Liver (tissue), 9 donors: ENCODE data around the gene PWWP2B. TPM values are rescaled to one million over a fixed set of nuclear protein-coding genes. Genes with fewer than 3 reads are reported as not detected.

Experiments used
- DNase-seq: peaks from one replicate; pipeline ENCODE4 v3.0.0-alpha.2; 2017; ENCODE audit warnings: low spot score
- H3K27ac ChIP-seq, 2 donors: one replicate each; pipeline ENCODE4 v1.7.0; 2013; ENCODE audit warnings: inconsistent platforms in 2 of 2, low read length in 2 of 2, control low read depth in 1 of 2, low read depth in 1 of 2, mild to moderate bottlenecking in 1 of 2
- H3K27me3 ChIP-seq, 4 donors: one replicate each; pipeline versions ENCODE4 v1.6.1 to v1.7.0; 2013; ENCODE audit warnings: low read length in 3 of 4, inconsistent platforms in 1 of 4, mild to moderate bottlenecking in 1 of 4, moderate library complexity in 1 of 4; ENCODE audit not compliant: control insufficient read depth in 4 of 4, insufficient read depth in 4 of 4
- H3K36me3 ChIP-seq, 4 donors: one replicate each; pipeline versions ENCODE4 v1.6.1 to v1.7.0; 2013; ENCODE audit warnings: low read length in 3 of 4, mild to moderate bottlenecking in 3 of 4, low read depth in 1 of 4, moderate library complexity in 1 of 4; ENCODE audit not compliant: control insufficient read depth in 4 of 4, insufficient read depth in 3 of 4
- H3K4me1 ChIP-seq, 4 donors: one replicate each; pipeline versions ENCODE4 v1.6.1 to v1.7.0; 2013; ENCODE audit warnings: low read length in 3 of 4, mild to moderate bottlenecking in 3 of 4, moderate library complexity in 1 of 4; ENCODE audit not compliant: control insufficient read depth in 4 of 4, insufficient read depth in 4 of 4
- H3K4me3 ChIP-seq, 3 donors: one replicate each; pipeline versions ENCODE4 v1.6.1 to v1.7.0; 2013; ENCODE audit warnings: low read length in 3 of 3, control low read depth in 1 of 3, low read depth in 1 of 3, mild to moderate bottlenecking in 1 of 3
- H3K9ac ChIP-seq, 2 donors: one replicate each; pipeline ENCODE4 v1.7.0; 2013; ENCODE audit warnings: low read length in 2 of 2, mild to moderate bottlenecking in 2 of 2, moderate library complexity in 2 of 2, control low read depth in 1 of 2, low read depth in 1 of 2
- H3K9me3 ChIP-seq, 4 donors: one replicate each; pipeline versions ENCODE4 v1.6.1 to v1.7.0; 2013; ENCODE audit warnings: low read length in 3 of 4; ENCODE audit not compliant: control insufficient read depth in 4 of 4
- EGR1 ChIP-seq, 2 donors: IDR thresholded peaks; 2 replicates each; pipeline ENCODE4 v1.6.1; 2016 to 2018; ENCODE audit warnings: antibody characterized with exemption in 2 of 2, low read depth in 2 of 2
- FOXA1 ChIP-seq: IDR thresholded peaks from 2 replicates; pipeline ENCODE4 v1.6.1; 2016; ENCODE audit warnings: antibody characterized with exemption
- FOXA2 ChIP-seq: IDR thresholded peaks from 2 replicates; pipeline ENCODE4 v1.6.1; 2016; ENCODE audit warnings: antibody characterized with exemption
- GABPA ChIP-seq, 2 donors: IDR thresholded peaks in 1 of 2; conservative IDR thresholded peaks in 1 of 2; 2 replicates each; pipeline ENCODE4 v1.6.1; 2016; ENCODE audit warnings: antibody characterized with exemption in 2 of 2, mild to moderate bottlenecking in 1 of 2, moderate library complexity in 1 of 2
- HNF4A ChIP-seq, 2 donors: conservative IDR thresholded peaks; 2 replicates each; pipeline ENCODE4 v1.6.1; 2016; ENCODE audit warnings: antibody characterized with exemption in 2 of 2, mild to moderate bottlenecking in 2 of 2
- HNF4G ChIP-seq: IDR thresholded peaks from 2 replicates; pipeline ENCODE4 v1.6.1; 2016; ENCODE audit warnings: antibody characterized with exemption
- JUND ChIP-seq, 2 donors: IDR thresholded peaks; 2 replicates each; pipeline ENCODE4 v1.6.1; 2016; ENCODE audit warnings: antibody characterized with exemption in 2 of 2
- NR2F2 ChIP-seq: IDR thresholded peaks from 2 replicates; pipeline ENCODE4 v1.6.1; 2016; ENCODE audit warnings: antibody characterized with exemption
- RAD21 ChIP-seq, 2 donors: IDR thresholded peaks; 2 replicates each; pipeline ENCODE4 v1.6.1; 2016; ENCODE audit warnings: antibody characterized with exemption in 2 of 2, mild to moderate bottlenecking in 2 of 2
- RXRA ChIP-seq, 2 donors: IDR thresholded peaks; 2 replicates each; pipeline ENCODE4 v1.6.1; 2017 to 2018; ENCODE audit warnings: antibody characterized with exemption in 2 of 2, mild to moderate bottlenecking in 1 of 2
- SP1 ChIP-seq: IDR thresholded peaks from 2 replicates; pipeline ENCODE4 v1.6.1; 2018; ENCODE audit warnings: antibody characterized with exemption, mild to moderate bottlenecking
- TAF1 ChIP-seq: conservative IDR thresholded peaks from 2 replicates; pipeline ENCODE4 v1.6.1; 2016; ENCODE audit warnings: antibody characterized with exemption, mild to moderate bottlenecking
- YY1 ChIP-seq: IDR thresholded peaks from 2 replicates; pipeline ENCODE4 v1.6.1; 2016; ENCODE audit warnings: antibody characterized with exemption, mild to moderate bottlenecking
- WGBS: extraction: QIAGEN DNeasy Blood & Tissue Kit; methylation state at CpG from one replicate; pipeline ENCODE4 v1.1.7; 2013; 5-methylcytosine and 5-hydroxymethylcytosine counted together
- polyA plus RNA-seq, 2 donors: library from polyadenylated mRNA; stranded (reverse) in 1 of 2; unstranded in 1 of 2; fragments of 200-250 nt in 1 of 2; fragments of >200 nt in 1 of 2; fragmentation: Nextera tagmentation in 1 of 2; extraction: Ambion mirVana in 1 of 2; gene quantifications; one replicate each; pipeline versions ENCODE4 v1.2.1 to v1.2.3, GENCODE V29; 2013 to 2015
- total RNA-seq, 2 donors: library from RNA; depleted of rRNA; stranded (reverse); fragments of >200 nt; gene quantifications; one replicate each; pipeline ENCODE4 v1.2.3, GENCODE V29; 2014
- TF ChIP-seq, protein P1 (sequence below): IDR thresholded peaks from 2 replicates; pipeline ENCODE4 v1.6.1; 2016; ENCODE audit warnings: antibody characterized with exemption
- TF ChIP-seq, protein P2 (sequence below): IDR thresholded peaks from 2 replicates; pipeline ENCODE4 v1.6.1; 2016; ENCODE audit warnings: antibody characterized with exemption
- TF ChIP-seq, protein P3 (sequence below): IDR thresholded peaks from 2 replicates; pipeline ENCODE4 v1.6.1; 2016; ENCODE audit warnings: antibody characterized with exemption
- TF ChIP-seq, protein P4 (sequence below): IDR thresholded peaks from 2 replicates; pipeline ENCODE4 v1.6.1; 2016; ENCODE audit warnings: antibody characterized with exemption, mild to moderate bottlenecking
- TF ChIP-seq, protein P5 (sequence below): fragments of 150-350 bp; IDR thresholded peaks from 2 replicates; pipeline ENCODE4 v1.5.1; 2017; ENCODE audit warnings: improper control_type of control experiment, low read depth, low read length; ENCODE audit not compliant: missing input control
- donor health status: healthy.
- donor health status: healthy.
- donor health status: healthy.
- donor health status: healthy.
- donor health status: healthy.

PWWP2B gene
- total and polyA plus RNA-seq, 4 donors = 0.75 to 4.2 (median 3.6) TPM

DNA sequence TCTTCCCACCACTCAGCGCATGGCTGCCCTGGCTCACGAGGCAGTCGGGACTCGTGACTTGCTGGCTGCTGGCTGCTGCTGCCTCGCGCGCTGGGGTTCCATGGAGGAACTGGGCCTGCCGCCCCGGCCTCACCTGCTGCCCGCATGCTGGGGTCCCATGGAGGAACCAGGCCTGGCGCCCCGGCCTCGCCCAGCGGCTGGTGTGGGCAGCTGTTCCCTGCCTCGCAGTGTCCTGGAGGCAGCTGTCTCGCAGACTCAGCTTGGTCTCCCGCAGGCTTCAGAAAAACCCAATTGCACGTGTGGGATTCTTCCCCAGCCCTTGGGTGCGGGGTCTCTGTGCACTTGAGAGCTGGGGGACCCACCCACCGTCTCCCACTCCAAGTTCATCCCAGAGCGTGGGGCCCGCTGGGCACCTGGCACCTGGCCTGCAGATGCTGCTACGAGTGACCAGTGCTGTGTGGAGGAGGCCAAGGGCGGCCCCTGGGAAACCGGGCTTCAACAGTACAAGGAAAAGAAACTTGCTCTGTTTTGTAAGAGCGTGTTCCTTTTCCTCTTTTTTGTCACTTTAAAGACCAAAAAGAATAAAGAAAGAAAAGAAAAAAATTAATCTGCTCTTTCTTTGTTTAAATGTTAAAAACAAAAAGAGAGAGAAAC is 20.4 kb downstream of the PWWP2B start:
- H3K9ac ChIP-seq = no peak overlapping the region
- TF ChIP-seq RXRA (IDR thresholded peaks at IDR 0.05) (no peak), GABPA (IDR thresholded peaks at IDR 0.05 in 1 of 2, conservative IDR thresholded peaks at IDR 0.05 in 1 of 2) (no peak), EGR1 (IDR thresholded peaks at IDR 0.05; ENCODE audit: low read depth in 2 of 2) (no peak), FOXA1 (no peak), HNF4A (conservative IDR thresholded peaks at IDR 0.05) (no peak), YY1 (no peak), RAD21 (IDR thresholded peaks at IDR 0.05) (no peak), HNF4G (no peak), FOXA2 (no peak), TAF1 (no peak), SP1 (no peak), JUND (IDR thresholded peaks at IDR 0.05) (no peak), NR2F2 (no peak)
- TF ChIP-seq, protein P1, sequence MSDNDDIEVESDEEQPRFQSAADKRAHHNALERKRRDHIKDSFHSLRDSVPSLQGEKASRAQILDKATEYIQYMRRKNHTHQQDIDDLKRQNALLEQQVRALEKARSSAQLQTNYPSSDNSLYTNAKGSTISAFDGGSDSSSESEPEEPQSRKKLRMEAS = no peak
- TF ChIP-seq, protein P2, sequence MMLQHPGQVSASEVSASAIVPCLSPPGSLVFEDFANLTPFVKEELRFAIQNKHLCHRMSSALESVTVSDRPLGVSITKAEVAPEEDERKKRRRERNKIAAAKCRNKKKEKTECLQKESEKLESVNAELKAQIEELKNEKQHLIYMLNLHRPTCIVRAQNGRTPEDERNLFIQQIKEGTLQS = no peak
- TF ChIP-seq, protein P3, sequence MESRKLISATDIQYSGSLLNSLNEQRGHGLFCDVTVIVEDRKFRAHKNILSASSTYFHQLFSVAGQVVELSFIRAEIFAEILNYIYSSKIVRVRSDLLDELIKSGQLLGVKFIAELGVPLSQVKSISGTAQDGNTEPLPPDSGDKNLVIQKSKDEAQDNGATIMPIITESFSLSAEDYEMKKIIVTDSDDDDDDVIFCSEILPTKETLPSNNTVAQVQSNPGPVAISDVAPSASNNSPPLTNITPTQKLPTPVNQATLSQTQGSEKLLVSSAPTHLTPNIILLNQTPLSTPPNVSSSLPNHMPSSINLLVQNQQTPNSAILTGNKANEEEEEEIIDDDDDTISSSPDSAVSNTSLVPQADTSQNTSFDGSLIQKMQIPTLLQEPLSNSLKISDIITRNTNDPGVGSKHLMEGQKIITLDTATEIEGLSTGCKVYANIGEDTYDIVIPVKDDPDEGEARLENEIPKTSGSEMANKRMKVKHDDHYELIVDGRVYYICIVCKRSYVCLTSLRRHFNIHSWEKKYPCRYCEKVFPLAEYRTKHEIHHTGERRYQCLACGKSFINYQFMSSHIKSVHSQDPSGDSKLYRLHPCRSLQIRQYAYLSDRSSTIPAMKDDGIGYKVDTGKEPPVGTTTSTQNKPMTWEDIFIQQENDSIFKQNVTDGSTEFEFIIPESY = no peak
- TF ChIP-seq, protein P4, sequence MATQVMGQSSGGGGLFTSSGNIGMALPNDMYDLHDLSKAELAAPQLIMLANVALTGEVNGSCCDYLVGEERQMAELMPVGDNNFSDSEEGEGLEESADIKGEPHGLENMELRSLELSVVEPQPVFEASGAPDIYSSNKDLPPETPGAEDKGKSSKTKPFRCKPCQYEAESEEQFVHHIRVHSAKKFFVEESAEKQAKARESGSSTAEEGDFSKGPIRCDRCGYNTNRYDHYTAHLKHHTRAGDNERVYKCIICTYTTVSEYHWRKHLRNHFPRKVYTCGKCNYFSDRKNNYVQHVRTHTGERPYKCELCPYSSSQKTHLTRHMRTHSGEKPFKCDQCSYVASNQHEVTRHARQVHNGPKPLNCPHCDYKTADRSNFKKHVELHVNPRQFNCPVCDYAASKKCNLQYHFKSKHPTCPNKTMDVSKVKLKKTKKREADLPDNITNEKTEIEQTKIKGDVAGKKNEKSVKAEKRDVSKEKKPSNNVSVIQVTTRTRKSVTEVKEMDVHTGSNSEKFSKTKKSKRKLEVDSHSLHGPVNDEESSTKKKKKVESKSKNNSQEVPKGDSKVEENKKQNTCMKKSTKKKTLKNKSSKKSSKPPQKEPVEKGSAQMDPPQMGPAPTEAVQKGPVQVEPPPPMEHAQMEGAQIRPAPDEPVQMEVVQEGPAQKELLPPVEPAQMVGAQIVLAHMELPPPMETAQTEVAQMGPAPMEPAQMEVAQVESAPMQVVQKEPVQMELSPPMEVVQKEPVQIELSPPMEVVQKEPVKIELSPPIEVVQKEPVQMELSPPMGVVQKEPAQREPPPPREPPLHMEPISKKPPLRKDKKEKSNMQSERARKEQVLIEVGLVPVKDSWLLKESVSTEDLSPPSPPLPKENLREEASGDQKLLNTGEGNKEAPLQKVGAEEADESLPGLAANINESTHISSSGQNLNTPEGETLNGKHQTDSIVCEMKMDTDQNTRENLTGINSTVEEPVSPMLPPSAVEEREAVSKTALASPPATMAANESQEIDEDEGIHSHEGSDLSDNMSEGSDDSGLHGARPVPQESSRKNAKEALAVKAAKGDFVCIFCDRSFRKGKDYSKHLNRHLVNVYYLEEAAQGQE = no peak
- TF ChIP-seq, protein P5, sequence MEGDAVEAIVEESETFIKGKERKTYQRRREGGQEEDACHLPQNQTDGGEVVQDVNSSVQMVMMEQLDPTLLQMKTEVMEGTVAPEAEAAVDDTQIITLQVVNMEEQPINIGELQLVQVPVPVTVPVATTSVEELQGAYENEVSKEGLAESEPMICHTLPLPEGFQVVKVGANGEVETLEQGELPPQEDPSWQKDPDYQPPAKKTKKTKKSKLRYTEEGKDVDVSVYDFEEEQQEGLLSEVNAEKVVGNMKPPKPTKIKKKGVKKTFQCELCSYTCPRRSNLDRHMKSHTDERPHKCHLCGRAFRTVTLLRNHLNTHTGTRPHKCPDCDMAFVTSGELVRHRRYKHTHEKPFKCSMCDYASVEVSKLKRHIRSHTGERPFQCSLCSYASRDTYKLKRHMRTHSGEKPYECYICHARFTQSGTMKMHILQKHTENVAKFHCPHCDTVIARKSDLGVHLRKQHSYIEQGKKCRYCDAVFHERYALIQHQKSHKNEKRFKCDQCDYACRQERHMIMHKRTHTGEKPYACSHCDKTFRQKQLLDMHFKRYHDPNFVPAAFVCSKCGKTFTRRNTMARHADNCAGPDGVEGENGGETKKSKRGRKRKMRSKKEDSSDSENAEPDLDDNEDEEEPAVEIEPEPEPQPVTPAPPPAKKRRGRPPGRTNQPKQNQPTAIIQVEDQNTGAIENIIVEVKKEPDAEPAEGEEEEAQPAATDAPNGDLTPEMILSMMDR = no peak
- no peak overlapping the region for H3K4me3 ChIP-seq
- peak overlapping the region in 1 of 2 donors; percentile 19 for H3K27ac ChIP-seq
- H3K27me3 ChIP-seq = no peaks in the 10 kb centered on the region
- H3K36me3 ChIP-seq = no peaks in the 10 kb centered on the region
- WGBS = 88% methylated on average over 26 of the region's 26 CpGs
- peaks cover 0 to 18% (median 9%) of the 10 kb centered on the region in 4 donors for H3K4me1 ChIP-seq
- DNase-seq = no peak
- H3K9me3 ChIP-seq = no peaks in the 10 kb centered on the region
